ENCODE results near the gene MZT2B. TPM values are rescaled to one million over a fixed set of nuclear protein-coding genes. Genes with fewer than 3 reads are reported as not detected.
"Not testable (repeated sequence)": the region's sequence is repeated elsewhere in the genome, so short reads cannot be mapped to it uniquely, and the experiment has no call there.

MZT2B gene
- total RNA-seq, 2 donors from 2014 or later = 214 to 244 TPM

DNA sequence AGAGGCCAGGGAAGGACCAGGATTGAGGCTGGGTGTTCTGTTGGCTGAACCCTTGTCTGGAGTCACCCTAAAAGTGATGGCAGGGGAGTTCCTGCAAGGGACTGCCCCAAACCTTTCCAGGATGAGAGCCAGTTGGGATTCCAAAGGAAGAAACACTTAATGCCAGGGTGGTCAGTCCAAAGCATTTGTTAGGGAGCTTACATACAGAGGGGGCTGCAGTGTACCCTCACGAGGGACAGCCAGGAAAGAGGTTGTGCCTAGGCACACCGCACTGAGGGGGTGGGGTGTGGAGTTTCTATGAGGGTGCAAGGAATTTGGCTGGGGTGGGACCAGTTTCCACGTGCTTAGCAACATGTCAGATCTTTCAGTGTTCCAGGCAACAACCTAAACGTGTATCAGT, 6.9 kb downstream of the MZT2B start:
- not testable (repeated sequence) for DNase-seq, ATAC-seq
- intact Hi-C loops (cut with DNase I, micrococcal nuclease) = loop anchor here in 1 of 2 donors (10.0 kb wide), 1 partner anchor 156 kb away; the partner anchor contains the start of gene IMP4

DNA sequence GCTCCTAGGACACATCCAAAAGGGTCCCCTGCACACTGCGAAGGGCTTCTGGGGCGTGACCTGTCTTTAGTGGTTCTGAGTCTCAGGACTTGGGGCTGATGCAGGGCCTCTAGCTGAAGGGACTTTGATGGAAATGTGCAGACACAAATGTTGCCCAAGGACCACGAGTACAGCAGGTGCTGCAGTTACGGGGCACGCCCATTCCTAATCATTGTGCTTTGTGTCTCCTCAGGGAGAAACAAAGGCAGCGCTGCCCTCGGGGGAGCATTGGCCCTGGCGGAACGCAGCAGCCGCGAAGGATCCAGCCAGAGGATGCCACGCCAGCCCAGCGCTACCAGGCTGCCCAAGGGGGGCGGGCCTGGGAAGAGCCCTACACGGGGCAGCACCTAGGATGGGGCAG, 8.2 kb downstream of the MZT2B start:
- intact Hi-C loops (cut with DNase I, micrococcal nuclease) = no loop called here
- no peak for DNase-seq
- ATAC-seq = no peak

DNA sequence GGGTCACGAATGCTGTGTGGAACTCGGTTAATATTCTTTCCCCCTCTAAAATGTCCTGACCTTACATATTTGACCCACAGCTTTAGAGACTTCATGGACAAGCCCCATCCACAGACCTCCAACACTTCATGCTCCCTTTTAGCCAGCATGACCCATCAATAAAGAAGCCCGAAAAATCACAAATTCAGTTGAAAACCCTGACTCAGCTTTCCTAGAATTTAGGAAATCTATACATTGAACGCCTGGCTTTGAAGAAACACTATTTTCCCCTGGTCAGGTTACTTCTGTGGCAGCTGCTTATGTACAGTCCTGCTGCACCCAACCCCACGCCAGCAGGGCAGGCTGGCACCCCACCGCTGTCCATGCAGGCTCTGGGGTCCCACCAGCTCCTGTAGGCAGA, 9.3 kb downstream of the MZT2B start:
- ATAC-seq; intact Hi-C loops (cut with DNase I, micrococcal nuclease); DNase-seq: not testable (repeated sequence)

DNA sequence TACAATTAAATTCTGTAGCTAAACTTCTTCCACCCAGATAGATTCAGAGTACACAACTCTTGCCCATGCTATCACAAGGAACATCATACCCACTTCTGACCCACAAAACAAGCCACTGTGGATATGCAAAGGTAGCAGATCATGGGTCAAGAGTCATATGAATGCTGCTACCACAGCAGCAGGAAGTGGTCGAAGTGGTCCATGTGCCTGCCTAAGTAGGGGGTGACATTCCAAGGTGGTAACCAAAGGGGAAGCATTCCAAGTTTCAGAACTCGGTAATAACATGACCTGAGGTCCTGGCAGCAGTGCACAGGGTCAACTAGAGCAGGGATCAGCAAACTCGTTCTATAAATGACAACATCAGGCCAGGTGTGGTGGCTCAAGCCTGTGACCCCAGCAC, 10.4 kb downstream of the MZT2B start:
- ATAC-seq; intact Hi-C loops (cut with DNase I, micrococcal nuclease); DNase-seq: not testable (repeated sequence)

DNA sequence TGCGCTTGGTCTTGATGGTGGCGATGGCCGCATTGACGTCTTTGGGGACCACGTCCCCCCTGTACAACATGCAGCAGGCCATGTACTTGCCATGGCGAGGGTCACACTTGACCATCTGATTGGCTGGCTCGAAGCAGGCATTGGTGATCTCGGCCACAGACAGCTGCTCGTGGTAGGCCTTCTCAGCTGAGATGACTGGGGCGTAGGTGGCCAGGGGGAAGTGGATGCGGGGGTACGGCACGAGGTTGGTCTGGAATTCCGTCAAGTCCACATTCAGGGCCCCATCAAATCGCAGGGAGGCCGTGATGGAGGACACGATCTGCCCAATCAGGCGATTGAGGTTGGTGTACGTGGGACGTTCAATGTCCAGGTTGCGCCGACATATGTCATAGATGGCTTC, 11.8 kb downstream of the MZT2B start:
- ATAC-seq; intact Hi-C loops (cut with DNase I, micrococcal nuclease); DNase-seq: not testable (repeated sequence)

DNA sequence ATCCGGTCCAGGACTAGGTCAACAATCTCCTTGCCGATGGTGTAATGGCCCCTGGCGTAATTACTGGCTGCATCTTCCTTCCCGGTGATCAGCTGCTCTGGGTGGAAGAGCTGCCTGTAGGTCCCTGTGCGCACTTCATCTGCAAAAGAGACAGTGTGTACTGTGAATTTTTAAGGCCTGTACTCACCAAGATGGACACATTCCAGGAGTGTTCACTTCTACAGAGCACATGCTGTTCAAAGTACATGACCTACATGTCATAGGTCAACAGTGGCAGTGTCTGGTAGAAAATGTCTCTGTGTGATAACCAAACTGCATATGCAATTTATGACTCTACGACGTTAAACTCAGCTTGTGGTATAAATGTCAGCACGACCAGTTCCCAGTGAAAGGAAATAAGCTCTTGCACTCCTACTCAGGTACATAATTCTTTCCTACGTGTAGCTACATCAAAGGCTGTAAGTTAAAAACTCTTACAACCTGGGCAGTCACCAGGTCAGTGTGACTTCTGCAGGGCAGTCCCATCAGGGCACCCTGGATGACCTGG, 13.1 kb downstream of the MZT2B start:
- intact Hi-C loops (cut with DNase I, micrococcal nuclease); ATAC-seq; DNase-seq: not testable (repeated sequence)

DNA sequence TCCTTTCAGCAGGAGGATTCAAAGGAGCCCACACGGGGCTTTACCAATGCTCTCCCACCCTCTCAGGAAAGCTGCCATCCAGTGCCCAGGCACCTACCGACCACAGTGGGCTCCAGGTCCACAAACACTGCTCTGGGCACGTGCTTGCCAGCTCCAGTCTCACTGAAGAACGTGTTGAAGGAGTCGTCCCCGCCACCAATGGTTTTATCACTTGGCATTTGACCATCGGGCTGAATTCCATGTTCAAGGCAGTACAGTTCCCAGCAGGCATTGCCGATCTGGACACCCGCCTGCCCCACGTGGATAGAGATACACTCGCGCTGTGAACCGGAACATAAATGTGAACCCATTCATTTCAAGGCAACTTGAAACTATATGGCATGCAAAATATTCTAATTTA, 14.0 kb downstream of the MZT2B start:
- ATAC-seq; intact Hi-C loops (cut with DNase I, micrococcal nuclease); DNase-seq: not testable (repeated sequence)

DNA sequence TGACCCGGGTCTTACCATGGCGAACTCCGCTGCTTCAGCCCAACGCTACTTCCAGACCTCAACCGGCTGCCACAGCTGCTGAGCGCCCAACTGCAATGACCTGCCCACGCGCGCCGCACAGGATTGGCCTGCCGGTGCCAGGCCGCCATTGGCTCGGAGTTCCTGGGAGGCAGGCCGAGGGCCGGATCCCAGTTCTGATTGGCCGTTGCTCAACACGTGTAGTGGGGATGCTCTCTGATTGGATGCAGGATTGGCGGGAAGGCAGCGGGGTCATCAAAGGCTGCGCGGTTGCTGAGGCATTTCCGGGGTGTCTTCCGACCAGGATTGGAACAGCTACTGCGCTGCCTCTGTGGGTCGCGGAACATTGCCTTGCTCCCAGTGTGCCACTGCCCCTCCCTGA, 16.3 kb downstream of the MZT2B start, which contains the start of gene TUBA3E:
TSS of gene TUBA3E (minus strand) at position 97 of the 400 bp plus-strand sequence. CDS start at position 18, 79 bp downstream.
- DNase-seq = no peak
- intact Hi-C loops (cut with DNase I, micrococcal nuclease) = no loop called here
- ATAC-seq = no peak

DNA sequence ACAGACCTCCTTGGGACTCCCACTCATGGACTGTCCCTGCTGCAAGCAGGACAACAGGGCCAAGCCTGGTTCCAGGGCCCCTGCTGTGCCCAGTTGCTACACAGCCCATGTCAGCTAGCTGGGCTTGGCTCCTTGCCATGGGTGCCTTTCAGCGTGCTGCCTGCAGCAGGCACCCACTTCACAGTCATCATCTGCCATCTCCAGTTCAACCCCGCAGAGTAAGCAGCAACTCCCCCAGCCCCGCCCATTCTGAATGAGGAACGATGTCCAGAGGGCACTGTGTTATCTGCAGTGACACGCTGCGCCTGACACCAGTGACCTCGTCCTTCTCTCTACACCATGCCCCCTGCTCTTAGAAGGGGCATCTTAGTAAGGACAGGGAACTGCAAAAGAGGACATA, 20.5 kb downstream of the MZT2B start:
- DNase-seq (peak in 1 of 2 donors; percentile 60), ATAC-seq (peak; percentile 98)
- intact Hi-C loops (cut with DNase I, micrococcal nuclease) = not testable (repeated sequence)

DNA sequence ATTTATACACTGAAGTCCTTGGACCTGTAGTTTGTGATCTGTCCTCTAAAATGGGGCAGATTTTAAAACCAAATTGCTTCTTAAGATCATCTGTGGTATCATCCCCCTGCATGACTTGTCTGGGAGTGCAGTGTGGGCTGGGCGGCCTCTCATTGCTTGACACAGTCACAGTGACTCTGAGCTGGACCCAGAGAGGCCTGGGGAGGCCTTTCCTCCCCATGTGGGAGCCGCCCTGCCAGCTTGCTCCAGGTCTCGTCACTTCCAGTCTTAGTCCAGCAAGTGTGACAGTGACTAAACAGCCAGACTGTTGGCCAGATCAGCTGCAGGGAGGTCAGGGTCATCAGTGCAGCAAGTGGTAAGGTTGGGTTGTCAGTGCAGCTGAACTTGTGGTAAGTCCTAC, 21.1 kb downstream of the MZT2B start:
- DNase-seq; ATAC-seq; intact Hi-C loops (cut with DNase I, micrococcal nuclease): not testable (repeated sequence)

DNA sequence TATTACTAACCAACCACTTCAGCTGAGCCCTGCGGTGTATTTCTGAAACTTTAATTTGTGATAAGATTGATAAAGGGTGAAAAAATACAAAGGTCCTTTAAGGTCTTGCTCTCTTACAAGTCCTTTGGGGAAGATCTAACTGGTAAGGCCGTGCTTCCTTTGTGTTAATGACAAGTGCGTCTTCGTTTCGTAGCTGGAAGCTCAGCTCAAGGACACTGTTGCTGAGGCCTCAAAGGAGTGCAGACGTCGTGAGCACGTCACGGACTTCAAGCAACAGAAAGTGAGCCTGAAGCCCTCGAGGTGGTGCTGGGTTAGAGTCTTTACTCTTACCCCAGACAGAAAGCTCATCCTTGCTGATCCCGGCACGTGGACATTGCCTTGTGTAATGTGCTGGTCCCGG, 25.0 kb downstream of the MZT2B start:
- ATAC-seq = not testable (repeated sequence)

DNA sequence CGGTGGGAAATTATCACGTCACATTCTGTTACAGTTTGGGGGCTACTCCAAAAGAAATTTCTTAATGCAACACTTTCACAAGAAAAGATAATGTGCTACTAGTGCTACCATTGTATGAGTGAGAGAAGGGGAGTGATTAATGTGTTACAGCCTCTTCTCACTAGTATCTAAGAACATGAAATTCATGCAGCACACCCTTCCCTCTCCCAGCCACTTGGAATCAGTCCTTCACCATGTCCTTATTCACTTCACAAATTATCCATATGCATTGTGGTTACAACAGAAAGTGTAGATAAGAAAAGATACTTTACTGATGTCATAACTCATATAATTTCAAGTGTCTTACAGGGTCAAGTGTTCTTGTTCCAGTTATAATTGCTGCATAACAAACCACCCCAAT, 37.1 kb downstream of the MZT2B start:
- intact Hi-C loops (cut with DNase I, micrococcal nuclease); DNase-seq; ATAC-seq: not testable (repeated sequence)

More for the DNA sequence above, 25.0 kb downstream of the MZT2B start:
- intact Hi-C loops (cut with DNase I, micrococcal nuclease); DNase-seq: not testable (repeated sequence)

DNA sequence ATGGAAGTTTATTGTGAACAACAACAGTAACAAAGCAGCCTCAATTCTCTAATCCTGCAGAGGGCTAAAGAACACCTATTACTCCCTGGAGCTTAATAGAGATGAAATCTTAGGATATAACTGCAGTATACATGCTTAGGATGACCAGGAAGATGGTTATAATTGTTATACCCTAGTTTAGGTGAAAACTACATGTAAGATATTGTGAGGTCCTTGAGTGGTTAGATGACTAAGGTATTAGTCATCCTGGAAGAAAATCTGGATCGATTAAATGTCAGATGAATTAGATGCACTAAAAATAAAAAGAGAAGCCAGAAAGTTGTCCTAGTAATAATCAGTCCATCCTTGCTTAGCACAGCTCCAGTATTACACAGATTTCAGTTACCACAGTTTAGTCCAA, 38.4 kb downstream of the MZT2B start:
- ATAC-seq; DNase-seq; intact Hi-C loops (cut with DNase I, micrococcal nuclease): not testable (repeated sequence)

DNA sequence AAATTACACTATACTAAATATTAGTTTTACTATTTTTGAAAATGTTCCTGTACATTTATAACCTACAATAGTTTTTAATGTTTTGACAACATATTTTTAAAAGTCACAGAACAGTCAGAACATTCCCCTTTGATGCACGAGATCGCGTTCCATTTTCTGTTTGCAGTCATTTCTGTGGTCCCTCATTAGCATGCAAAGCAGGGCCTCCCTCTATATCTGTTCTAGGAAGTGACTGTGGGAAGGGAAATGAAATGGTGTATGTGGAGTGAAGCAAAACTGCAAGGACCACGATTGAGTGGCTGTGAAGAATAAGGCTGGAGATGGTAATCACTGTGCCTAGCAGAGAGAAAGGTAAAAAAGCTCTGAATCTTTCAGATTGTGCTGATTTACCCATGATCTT, 40.5 kb downstream of the MZT2B start:
- DNase-seq; intact Hi-C loops (cut with DNase I, micrococcal nuclease); ATAC-seq: not testable (repeated sequence)

DNA sequence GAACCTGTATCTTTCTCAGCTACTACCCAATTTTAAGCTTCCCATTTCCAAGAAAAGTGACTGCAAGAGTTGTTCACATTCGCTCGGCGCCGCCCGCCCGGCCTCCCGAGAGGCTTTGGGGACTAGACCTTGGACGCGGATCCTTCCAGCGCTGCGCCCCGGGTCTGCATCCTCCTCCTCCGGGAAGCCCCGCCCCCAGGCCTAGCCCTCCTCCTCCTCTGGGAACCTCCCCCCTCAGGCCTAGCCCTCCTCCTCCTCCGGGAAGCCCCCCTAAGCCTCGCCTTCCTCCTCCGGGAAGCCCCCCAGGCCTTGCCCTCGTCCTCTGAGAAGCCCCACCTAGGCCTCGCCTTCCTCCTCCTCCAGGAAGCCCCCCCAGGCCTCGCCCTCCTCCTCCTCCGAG, 45.9 kb downstream of the MZT2B start:
- DNase-seq; ATAC-seq; intact Hi-C loops (cut with DNase I, micrococcal nuclease): not testable (repeated sequence)

DNA sequence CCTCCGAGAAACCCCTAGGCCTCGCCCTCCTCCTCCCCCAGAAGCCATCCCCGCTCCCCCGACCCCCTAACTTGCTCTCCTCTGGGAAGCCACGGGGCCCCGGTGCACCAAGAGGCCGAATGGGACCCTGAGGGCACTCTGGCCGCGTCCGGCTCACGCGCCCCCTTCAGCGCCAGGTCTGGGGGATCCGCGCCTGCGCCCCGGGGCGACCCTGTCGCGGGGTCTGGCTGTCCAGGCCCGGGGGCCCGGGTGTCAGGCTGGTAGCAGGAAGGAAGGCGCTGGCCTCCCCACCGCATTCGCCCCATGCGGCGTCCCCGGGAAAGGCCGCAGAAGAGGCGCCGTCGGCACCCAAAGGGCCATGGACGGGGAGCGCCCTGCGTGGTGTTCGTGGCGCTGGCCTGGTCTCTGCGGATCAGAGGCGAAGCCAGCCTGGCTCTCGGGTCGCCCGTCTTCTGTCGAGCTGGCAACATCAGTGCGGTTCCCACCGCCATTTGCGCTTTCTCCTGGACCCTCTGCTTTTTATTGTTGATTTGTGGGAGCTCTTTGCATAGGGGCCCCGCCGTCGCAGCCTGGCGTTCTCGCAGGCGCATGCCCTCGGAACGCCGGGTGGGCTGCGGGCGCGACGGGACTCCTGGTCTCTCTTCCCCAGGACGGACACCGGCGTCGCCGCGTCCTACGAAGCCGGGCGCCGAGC, 46.6 kb downstream of the MZT2B start:
- intact Hi-C loops (cut with DNase I, micrococcal nuclease); DNase-seq; ATAC-seq: not testable (repeated sequence)

DNA sequence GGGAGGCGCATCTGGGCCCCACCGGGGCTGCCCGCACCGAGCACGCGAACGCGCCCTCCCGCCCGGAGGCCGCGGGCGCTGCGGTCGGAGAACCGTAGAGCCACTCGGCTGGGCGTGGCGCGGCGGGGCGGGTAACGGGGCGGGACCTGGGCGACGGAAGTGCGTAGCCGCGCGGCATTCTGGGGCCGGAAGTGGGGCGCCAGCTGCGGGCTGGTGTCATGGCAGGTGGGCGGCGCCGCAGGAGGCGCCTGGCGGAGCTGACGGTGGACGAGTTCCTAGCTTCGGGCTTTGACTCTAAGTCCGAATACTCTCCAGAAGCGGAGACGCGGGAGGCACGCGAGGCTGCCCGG, 47.1 kb downstream of the MZT2B start:
- peak; percentile 95 for ATAC-seq
- DNase-seq = peak in 1 of 2 donors; percentile 35
- intact Hi-C loops (cut with DNase I, micrococcal nuclease) = not testable (repeated sequence)

DNA sequence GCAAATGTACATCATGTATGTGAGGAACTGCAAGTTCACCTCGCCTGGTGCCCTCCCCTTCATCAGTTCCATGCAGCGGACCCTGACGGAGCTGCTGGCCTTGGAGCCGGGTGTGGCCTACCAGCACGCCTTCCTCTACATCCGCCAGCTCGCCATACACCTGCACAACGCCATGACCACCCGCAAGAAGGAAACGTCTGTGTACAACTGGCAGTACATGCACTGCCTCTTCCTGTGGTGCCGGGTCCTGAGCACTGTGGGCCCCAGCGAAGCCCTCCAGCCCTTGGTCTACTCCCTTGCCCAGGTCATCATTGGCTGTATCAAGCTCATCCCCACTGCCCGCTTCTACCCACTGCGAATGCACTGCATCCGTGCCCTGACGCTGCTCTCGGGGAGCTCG, 48.3 kb downstream of the MZT2B start:
- DNase-seq; ATAC-seq; intact Hi-C loops (cut with DNase I, micrococcal nuclease): not testable (repeated sequence)

DNA sequence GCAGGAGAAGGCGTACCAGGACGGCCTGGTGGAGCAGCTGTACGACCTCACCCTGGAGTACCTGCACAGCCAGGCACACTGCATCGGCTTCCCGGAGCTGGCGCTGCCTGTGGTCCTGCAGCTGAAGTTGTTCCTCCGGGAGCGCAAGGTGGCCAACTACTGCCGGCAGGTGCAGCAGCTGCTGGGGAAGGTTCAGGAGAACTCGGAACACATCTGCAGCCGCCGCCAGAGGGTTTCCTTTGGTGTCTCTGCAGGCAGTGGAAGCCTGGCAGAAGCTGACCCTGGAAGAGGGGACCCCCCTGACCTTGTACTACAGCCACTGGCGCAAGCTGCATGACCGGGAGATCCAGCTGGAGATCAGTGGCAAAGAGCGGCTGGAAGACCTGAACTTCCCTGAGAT, 48.8 kb downstream of the MZT2B start:
- intact Hi-C loops (cut with DNase I, micrococcal nuclease); DNase-seq; ATAC-seq: not testable (repeated sequence)

DNA sequence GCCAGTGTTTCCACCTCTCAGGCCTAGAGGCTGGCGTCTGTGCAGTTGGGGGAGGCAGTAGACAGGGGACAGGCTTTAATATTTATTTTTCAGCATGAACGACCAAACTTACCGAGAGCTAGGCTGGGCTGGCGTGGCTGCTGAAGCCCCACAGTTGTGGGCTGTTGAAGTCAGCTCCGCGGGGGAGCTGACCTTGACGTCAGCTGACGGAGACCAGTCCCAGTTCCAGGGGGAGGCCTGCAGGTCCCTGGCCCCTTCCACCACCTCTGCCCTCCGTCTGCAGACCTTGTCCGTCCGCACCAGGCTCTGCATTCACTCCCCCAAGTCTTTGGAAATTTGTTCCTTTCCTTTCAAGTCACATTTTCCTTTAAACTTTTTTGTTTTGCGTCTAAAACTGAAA, 49.6 kb downstream of the MZT2B start:
- no peak for DNase-seq
- intact Hi-C loops (cut with DNase I, micrococcal nuclease) = no loop called here
- ATAC-seq = no peak

All from left colon (tissue), 2 donors.